Activated CD8-positive, alpha-beta memory T cell treated with anti-CD3 and anti-CD28 coated beads, Interleukin-2, amount 50 U/mL, for 24 hours (primary cell): Measurements from ENCODE around the gene CELA2B.
"Not testable (repeated sequence)": the region's sequence is repeated elsewhere in the genome, so short reads cannot be mapped to it uniquely, and the experiment has no call there.

ENCODE experiments used
- DNase-seq: peaks from one replicate; pipeline ENCODE4 v3.0.0-alpha.2; 2020; ENCODE audit errors: extremely low read depth

The CELA2B gene

DNA sequence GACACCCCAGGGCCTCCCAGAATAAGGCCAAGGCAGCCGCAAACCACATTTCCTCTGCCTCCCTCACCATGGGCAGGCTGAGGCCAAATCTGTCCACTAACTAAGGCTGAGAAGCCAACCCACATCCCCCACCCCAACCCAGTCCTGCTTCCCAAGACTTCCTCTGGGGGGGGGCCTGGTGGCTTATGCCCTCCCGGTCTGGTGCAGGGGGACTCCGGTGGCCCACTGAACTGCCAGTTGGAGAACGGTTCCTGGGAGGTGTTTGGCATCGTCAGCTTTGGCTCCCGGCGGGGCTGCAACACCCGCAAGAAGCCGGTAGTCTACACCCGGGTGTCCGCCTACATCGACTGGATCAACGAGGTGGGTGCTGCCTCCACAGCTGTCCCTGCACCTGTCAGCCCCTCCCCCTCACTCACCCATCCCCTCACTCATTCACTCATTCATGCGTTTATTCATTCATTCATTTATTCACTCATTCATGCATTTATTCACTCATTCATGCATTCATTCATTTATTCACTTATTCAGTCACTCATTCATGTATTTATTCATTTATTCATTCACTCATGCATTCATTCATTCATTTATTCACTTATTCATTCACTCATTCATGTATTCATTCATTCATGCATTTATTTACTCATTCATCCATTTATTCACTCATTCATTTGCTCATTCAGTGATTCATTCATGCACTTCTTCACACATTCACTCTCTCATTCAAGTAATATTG is 30.3 kb upstream of the CELA2B start:
- no peak for DNase-seq

DNA sequence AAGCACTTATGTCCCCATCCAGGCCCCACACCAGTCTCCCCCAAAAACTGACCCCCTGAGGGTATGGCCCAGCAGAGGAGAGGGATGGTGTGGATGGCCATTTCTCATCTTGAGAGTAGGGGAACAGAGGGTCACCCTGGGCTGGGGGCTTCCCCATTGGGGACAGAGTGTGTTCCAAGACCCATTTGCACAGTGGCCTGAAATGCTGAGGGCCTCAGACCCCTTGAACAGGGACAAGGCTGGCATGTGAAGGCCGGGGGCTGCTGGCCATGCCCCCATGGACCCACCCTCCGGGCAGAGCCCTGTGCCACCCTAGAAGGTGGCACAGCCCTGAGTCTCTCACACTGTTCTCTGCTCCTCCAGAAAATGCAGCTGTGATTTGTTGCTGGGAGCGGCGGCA is 29.7 kb upstream of the CELA2B start:
- no peak for DNase-seq

DNA sequence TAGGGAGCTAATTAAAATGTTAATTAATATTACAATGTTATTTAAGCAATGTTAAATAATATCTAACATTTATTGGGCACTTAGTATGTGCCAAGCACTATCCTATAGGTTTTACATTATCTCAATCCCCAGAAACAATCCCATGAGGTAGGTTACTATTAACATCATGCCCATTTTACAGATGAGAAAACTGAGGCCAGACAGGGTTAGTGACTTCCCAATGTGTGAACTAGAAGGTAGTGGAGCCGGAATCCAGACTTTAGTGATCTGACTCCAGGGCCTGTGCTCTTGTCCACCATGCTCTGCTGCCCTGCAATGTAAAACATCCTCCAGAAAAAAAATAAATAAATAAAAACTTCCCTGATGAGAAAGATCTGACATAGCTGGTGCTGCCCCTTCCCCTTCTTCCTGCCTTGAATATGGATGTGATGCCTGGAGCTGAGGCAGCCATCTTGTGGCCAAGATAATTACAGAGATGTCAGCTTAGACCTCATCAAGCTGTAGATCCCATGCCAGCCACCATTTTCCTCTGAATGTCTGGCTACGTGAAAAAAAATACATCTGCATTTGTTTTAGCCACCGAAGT is 26.9 kb upstream of the CELA2B start:
- DNase-seq = no peak

- no peak for DNase-seq
These were observed 26.3 kb upstream of the CELA2B start for GRCh38 chr1:15449567-15449966.

DNA sequence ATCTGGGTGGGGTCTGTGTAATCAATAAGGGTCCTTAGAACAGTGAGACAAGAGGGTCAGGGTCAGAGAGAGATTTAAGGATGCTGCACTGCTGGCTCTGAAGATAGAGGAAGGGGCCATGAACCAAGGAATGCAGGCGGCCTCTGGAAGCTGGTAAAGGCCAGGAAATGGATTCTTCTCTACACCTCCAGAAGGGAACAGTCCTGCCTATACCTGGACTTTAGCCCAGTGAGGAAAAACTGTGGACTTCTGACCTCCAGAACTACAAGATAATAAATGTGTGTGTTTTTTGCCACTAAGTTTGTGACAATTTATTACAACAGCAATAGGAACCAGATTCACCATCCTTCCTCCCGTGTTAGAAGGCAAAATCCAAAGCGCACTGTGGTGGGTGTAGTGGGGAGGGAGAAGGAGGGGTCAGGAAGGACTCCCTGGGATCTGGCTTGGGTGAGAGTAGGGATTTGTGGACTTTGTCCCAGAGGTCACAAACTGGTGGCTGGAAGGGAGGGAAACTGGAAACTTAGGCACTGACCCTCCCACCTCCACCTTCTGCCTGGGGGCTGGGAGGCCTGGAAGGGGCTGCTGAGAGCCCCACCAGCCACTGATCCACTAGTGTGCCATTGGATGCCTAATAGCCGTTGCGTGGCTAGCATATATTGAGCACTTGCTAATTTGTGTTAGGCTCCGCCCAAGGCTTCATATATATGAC is 24.7 kb upstream of the CELA2B start:
- DNase-seq = no peak

DNA sequence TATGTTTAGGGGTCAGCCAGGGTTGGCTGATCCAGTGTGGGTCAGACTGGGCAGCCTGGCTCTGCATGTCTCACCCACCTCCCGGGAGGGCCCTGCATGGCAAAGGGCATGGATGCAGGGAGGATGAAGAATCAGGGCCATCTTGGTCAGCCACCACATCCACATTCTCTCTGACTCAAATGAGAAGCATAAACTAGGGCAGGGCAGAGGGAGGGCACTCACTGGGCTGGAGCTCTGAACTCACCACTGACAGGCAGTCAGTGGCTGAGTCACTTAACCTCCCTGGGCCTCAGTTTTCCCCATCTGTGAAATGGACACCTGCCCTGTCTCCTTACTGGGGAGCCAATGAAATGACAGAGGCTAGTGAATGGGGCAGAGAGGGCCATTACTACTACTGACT is 23.7 kb upstream of the CELA2B start:
- DNase-seq = no peak

DNA sequence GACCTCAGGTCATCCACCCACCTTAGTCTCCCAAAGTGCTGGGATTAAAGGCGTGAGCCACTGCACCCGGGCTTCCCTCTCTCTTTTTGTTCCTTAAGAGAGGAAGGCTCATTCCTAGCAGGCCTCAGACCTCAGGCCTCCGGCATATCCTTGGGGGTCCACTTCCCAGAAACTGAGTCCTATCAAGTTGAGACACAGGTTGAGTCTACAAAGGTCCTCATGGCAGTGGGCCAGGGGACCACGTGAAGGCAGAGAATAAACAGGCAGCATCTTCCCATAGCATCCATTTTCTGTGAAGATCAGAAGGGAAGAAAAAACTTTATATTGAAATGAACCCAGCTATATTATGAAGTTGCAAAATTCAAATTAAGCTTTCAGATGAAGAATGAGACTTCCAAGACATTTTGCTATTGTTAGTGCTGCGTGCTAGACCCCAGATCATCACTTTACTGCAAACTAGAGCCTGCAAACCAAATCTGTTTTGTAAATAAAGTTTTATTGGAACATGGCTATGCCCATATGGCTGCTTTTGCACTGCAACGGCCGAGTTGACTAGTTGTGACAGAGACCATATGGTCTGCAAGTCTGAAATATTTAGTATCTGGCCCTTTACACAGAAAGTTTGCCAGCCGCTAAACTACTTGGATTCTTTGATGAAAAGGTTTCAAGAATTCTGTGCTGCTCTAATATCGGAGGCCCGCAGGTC is 22.9 kb upstream of the CELA2B start:
- DNase-seq = no peak

DNA sequence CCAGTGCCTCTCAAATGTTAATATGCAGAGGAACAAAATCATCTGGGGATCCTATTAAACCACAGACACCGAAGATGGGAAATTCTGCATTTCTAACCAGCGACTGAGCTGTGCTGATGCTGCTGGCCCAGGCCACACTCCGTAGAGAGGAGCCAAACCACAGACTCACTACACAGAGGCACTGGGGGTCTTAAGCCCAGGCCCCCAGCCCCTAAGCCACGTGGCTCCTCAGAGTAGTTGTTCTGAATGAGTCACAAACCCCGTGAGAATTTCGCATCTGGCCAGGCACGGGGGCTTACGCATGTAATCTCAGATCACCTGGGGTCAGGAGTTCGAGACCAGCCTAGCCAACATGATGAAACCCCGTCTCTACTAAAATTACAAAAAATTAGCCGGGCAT is 22.2 kb upstream of the CELA2B start:
- DNase-seq = no peak

DNA sequence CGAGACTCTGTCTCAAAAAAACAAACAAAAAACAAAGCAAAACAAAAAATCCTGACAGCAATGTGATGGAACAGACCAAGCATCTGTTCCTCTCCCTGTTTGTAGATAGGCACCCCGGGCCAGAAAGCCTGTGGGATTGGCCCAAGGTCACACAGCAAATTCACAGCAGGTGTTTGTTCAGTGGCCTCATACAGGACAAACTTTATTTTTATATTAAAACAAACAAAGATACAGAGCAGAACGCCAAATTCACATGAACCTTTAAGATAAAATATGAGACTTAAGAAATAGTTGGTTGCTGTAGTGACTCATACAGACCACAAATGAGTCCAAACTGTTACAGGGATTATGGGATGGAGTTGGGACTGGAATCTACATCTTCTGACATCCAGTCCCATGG is 21.6 kb upstream of the CELA2B start:
- no peak for DNase-seq

DNA sequence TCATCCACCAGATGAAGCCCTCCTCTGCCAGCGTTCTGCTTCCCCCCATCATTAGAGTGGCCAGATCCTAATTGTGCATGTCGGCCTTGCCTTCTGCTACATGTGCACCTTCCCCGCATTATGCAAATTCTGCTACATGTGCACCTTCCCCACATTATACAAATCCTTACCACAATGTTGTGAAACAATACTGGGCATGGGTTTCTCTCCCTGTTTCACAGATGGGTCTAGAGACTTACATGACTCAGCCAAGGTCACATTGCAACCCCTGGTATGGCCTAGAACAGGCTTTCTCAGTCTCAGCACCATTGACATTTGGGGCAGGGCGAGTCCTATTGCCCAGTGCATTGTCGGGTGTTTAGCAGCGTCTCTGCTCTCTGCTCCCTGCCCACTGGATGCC is 20.4 kb upstream of the CELA2B start:
- DNase-seq = no peak

DNA sequence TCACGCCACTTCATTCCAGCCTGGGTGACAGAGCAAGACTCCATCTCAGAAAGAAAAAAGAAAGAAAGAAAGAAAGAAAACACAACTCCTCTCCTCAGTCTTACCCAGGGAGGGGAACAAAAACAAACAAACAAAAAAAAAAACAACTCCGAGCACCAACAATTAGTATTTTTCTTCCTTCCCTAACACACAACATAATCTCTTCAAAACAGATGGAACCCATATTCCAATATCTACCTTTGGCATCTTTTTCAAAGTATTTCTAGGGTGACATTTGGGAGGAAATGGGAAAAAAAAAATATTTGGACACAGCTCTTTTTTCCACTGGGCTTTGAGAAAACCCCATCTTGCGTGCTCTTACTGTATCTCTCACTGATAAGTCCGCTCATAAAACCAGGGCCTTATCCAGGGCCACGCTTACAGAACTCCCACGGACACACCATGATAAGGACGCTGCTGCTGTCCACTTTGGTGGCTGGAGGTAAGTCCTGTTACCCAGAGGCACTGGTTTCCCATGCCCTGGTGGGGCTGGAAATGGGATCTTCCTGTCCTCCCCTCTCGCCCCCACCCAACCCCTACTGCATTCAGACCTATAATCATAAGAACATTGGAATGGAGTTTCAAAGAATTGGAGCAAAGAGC is 19.5 kb upstream of the CELA2B start, which contains the start of gene CELA2A:
Gene CELA2A, plus strand, starts transcription at position 420 of the 642 bp plus-strand sequence. Its CDS starts 22 bp downstream, at position 442.
- DNase-seq = no peak

GRCh38 chr1:15457585-15457984 is 18.3 kb upstream of the CELA2B start:
- DNase-seq = no peak

- DNase-seq = not testable (repeated sequence)
These were observed 17.5 kb upstream of the CELA2B start for GRCh38 chr1:15458388-15458787.

DNA sequence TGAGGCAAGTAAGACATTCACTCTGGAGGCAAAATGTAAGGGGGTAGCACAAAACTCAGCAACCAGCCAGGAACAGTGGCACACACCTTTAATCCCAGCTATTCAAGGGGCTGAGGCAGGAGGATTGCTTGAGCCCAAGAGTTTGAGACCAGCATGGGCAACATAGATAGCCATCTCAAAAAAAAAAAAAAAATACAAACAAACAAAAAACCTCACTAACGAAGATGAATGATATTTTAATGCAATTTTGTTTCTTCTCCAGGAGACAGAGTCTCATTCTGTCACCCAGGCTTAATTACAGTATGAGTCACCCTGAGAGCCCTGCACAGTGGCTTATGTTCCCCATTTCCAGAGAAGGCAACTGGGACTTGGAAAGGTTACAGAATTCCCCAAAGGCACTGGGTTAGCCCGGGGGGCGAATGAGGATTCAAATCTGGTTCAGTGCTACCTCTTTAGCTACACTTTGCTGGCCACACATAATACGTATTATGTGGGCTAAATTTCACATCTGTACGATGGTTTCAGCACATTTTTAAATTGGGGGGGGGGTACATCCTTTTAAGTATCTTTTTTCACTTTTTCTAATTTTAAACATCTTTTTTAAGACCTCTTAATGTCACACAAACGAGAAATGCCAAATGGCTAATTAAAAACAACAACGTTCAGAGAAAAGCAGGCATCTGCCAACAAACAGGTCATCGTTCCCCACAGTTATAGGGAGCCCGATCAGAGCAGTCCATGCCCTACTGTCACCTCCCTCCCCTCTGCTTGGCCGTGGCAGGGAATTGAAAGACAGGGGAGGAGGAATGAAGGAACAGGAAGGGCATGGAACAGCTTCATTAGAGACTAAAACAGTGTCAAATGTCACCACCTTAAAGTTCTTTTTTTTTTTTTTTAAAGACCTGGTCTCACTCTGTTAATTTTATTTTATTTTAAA is 15.9 kb upstream of the CELA2B start:
- DNase-seq = no peak

- no peak for DNase-seq
These were observed 15.2 kb upstream of the CELA2B start for GRCh38 chr1:15460708-15461095.

DNA sequence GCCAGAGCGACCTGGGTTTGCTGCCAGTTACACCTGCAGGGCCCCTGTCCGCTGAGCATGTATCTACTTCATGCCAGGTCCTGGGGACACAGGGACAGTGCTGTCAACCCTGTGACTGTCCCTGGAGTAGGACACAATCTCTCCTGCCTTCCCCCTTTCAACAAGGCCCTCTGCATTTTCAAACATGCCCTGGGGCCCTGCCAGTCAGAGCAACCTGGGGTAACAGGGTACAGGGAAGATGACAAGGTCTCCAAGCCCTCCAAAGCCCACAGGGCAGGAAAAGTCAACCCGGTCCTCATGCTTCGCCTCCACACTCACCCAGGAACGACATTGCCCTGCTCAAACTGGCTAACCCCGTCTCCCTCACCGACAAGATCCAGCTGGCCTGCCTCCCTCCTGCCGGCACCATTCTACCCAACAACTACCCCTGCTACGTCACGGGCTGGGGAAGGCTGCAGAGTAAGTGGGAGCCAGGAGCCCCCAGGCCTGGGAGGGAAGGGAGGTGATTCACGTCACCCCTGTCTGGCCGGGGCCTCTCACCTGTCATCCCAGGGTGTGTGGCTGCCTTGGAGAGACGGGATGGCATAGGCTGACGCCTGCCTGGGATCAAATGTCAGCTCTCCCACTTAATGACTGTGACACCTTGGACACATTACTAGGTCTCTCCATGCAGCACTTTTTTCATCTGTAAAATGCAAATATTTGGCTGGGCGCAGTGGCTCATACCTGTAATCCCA is 12.7 kb upstream of the CELA2B start:
- not testable (repeated sequence) for DNase-seq

GRCh38 chr1:15463926-15464322 is 12.0 kb upstream of the CELA2B start:
- not testable (repeated sequence) for DNase-seq

GRCh38 chr1:15465674-15466073 is 10.2 kb upstream of the CELA2B start:
- DNase-seq = no peak

DNA sequence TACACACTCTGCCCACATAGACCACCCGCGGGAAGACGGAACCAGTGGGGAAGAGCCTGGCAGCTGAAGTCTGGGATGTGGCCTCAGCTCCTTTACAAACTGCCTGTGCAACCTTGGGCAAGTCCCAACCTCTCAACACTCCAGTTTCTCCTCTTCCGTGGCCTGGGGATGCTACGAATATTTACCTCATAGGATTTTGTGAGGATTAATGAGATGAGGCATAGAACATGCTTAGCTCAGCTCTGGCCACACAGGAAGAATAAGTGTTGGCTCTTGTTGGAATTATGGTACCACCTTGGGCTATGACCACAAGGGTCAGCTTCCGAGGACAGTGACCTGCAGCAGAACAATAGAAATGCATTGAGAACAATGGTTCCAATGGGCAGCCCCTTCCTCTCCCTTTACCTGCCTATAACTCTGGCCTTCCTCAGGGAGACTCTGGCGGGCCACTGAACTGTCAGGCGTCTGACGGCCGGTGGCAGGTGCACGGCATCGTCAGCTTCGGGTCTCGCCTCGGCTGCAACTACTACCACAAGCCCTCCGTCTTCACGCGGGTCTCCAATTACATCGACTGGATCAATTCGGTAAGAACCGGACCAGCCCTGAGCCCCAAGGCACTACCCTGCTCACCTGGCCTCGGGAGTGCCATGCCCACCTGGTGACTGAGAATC is 8.8 kb upstream of the CELA2B start:
- not testable (repeated sequence) for DNase-seq
